GF-D8 (cell line): ENCODE measurements around the gene SLC25A47.

ENCODE experiments used
- DNase-seq: peaks from one replicate; lab custom pipeline; 2025; lab: John Stamatoyannopoulos, UW

The SLC25A47 gene

DNA sequence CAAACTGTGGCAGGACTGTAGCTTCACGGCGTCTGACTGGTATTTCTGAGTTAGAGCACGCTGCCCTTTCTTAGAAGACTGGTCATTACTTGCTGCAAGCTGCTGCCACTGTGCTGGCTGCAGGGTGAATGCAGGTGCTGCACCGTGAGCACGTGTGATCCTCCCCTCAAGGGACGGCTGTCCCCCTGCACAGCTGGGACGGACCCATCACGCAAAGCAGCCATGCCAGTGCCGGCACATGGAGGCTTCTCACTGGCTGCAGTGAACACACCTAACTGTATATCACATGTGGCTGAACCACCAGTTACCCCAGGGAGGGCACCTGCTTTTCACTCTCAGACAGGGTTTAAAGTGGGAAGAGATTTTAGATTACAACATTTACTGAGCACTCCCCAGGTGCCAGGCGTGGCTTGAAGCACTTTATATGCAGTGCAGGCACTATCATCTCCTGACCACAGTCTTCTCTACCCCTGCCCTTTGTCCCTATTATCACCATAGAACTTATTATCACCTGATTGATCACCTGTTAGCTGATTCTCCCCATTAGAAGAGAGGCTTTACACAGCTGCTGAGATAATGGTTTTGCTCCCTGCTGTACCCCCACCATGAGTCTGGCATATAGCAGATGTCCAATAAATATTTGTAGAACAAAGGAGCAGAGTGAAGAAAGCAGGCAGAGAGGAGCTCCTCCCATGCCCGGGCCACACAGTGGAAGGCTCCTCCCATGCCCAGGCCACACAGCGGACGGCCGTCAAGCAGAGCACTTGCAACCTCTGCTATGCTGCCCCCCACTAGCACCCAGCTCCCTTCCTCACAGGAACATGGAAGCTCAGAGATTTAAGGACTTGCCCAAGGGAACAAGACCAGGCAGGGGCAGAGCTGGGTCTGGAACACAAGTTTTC is 25.9 kb downstream of the SLC25A47 start:
- DNase-seq, result no peak

DNA sequence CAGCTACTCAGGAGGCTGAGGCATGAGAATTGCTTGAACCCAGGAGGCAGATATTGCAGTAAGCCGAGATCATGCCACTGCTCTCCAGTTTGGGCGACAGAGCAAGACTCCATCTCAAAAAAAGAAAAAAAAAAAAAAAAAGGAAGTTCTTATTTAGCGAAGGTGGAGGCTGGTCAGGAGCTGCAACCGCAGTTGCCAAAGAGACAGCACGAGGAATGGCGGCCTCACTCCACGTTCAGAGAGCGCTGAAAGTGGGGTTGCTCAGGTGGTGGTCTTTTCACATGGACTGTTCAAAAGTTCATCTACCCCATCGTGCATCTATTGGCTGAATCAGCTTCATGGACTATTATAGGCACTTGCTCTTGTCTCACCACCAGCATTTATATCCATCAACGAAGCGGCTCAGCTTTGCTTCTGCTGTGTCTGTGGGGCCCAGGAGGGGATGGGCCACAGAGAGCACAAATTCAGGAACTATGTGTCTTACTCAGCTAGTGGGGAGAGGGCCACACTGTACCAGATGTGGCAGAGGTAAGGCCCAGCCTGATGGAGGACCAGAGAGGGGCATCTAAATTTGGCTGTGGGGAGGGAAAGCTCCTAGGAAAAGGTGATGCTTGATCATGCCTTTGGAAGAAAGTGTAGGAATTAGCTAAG is 27.3 kb downstream of the SLC25A47 start:
- DNase-seq, result no peak

DNA sequence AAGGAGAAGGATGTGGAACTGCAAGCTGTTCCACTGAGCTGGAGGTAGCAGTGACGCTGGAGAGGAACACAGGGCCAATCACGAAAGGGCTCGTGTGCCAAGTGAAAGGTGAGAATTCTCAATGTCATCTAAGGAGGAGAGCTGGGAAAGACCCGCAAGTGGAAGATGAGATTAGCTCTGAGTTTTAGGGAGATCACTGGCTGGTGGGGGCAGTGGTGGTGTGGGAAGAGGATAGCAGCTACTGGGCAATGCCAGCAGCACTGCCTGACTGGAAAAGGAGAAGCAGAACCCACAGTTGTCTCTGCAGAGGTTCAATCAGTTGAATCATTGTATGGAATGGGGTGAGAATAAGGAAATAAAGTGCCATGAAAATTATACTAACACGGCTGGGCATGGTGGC is 27.8 kb downstream of the SLC25A47 start:
- DNase-seq, result no peak

DNA sequence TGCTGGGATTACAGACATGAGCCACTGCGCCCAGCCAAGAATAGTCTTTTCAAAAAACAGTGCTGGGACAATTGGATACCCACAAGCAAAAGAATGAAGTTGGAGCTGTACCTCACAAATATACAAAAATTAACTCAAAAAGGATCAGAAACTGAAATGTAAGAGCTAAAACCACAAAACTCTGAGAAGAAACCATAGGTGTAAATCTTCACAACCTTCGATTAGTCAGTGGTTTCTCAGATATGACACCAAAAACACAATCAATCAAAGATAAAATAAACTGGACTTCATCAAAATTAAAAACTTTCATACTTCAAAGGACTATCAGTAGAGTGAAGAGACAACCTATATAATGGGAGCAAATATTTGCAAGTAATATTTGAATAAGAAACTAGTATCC is 35.3 kb downstream of the SLC25A47 start:
- no peak for DNase-seq

DNA sequence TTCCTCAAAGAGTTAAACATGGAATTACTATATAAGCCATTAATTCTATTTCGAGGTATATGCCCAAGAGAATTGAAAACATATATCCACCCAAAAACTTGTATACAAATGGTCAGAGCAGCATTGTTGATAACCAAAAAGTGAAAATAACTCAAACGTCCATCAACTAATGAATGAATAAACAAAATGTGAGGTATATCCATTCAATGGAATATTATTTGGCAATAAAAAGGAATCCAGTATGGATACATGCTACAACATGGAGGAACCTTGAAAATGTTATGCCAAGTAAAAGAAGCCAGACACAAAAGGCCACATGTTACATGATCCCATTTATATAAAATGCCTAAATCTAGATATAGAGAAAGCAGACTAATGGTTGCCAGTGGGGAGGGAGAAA is 36.0 kb downstream of the SLC25A47 start:
- no peak for DNase-seq

DNA sequence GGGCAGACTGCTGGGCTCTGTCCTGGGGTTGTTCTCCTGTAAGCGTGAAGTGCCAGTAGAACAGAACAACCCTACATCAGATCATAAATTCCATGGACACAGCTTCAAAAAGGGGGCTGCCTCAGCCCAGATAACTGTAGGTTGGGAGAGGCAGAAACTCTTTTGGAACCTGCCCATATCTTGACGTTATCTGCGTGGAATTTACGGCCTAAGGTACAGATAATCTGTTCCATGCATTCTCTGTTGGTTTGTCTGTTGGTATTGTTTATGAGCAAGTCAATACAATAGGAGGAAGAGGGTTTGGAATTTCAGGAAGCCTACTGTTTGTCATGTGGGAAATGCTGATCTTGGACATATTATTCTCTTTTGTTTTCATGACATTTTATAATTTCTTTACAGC is 36.7 kb downstream of the SLC25A47 start:
- no peak for DNase-seq

DNA sequence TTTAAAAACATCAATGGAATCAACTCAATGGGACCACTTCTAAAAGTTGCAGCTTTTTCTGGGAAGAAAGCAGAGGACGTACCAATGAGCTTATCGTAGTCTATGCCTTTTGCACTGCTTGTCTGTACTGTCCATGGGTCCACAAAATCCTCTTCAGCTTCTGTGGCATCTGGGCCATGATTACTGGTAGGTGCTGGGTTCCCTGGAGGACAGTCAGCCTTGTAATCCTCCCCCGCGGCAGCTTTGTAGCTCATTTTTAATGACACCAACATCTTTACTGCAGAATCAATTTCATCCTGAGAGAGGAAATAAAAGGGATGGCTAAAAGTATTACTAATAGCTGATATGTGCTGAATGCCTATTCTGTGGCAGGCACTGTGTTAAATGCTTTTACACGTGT is 38.5 kb downstream of the SLC25A47 start:
- no peak for DNase-seq

DNA sequence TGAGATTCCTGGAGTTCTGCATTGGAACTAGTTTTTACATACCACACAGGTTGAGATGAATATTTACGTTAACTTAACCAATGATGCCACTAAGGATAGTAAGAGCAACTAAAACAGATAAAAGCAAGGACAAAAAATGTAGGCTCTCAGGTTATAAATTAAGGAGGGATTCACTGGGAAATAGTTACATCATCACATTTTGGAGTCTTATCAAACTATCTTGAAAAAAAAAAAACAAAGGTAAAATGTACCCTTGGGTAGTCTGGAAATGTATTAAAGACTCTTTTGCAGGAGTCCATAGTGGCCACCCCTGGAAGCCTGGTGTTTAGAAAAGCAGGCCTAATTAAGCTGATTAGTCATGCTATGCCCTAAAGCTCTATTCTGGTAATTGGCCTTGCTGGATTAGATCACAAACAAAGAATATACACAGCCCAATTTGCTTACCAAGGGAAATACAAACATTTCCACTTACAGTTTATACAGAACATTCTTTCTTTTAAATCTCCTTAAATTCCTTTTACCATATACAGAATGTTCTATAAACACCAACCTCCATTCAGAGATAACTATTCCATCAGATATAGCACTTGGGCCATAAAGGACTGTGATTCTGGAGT is 39.3 kb downstream of the SLC25A47 start:
- DNase-seq, result no peak

DNA sequence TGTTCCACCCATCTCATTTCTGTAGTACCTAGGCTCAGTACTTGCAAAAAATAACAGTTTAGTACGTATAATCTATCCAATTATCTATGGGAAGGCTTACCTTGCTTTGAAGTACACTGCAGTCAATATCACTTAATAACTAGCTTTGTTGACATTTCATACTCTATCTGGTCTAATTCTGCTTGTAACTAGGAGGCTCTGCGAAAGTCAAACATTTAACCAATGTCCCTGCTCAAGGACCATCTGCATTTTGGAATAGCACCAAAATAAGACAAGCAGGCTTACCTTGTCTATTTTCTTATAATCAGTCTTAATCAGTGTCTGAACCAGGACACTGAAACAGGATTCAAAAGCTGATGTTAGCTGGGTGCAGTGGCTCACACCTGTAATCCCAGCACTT is 39.9 kb downstream of the SLC25A47 start:
- DNase-seq, result no peak

DNA sequence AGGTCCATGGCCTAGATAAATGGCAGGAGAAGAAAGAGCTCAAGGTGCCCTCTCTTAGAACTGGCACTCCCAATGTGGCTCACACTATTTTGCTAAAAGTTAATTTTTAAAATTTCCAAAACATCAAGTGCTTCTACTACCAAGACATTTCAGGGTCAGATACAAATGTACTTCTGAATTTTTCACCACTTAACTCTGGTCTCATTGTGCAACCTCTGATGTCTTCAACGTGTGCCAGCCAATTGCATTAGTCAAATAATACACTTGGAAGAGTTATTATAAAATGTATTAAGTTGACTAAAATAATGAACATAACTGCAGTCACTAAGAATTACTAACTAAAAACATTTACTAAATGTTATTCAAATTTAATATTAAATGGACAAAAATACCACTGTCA is 41.3 kb downstream of the SLC25A47 start:
- no peak for DNase-seq

DNA sequence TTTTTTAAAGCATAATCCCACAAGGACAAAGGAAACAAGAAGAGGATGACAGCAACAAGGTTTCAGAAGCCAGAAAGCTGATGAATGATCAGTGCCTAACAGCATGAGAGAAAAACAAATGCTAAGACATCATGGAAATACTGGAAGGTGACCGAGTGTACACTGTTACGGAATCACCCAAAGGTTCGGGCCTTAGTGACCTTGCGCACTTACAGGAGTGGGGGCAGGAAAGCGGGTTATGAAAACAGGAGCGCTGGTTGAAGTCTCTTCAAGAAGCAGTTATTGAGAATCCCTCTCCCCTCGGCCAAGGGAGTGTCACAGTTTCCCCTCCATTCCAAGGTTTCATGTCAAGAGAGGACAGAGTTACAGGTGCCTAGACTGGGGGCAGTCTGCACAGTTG is 42.6 kb downstream of the SLC25A47 start:
- DNase-seq, result no peak

DNA sequence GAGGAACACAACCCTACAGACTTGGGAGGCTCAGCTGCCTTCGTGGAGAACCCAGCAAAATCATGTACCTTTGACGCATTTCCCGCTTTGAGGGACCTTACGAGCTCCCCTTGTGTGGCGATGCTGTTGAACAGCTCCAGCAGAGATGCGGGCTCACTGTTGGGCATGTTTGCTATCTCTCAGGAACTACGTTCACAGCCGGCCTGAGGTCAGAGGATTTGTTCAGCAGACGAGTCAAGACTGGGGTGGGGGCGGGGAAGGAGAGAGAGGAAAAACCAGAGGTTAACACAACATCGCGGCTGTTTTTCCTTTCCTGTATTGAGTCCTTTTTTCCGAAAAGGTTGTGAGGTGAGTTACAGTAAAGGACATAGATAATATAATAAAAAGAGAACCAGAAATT is 45.9 kb downstream of the SLC25A47 start:
- no peak for DNase-seq

DNA sequence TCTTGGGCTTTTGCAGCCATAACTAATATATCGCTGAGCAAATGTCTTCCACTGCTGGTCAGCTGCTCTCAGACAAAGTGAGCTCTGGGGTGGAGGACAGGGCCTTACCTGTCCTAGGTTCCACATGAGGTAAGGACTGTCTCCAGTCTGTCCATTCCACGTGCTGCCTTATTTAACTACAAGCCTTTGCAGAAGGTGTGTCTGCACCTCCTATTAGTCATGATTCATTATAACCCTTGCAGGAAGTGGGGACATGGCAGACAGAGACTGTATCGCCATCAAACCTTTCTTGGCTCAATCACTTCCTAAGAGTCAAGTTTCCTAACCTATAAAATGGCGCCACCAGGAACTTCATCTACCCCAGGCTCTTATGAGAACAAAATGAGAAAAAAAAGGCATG is 46.9 kb downstream of the SLC25A47 start:
- no peak for DNase-seq

DNA sequence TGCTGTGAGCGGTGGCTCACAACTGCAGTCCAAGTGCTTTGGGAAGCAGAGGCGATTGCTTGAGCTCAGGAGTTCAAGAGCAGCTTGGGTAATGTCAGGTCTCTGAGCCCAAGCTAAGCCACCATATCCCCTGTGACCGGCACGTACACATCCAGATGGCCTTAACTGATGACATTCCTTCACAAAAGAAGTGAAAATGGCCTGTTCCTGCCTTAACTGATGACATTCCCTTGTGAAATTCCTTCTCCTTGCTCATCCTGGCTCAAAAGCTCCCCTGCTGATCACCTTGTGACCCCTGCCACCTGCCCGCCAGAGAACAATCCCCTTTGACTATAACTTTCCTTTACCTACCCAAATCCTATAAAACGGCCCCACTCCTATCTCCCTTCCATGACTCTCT is 48.6 kb downstream of the SLC25A47 start:
- no peak for DNase-seq

DNA sequence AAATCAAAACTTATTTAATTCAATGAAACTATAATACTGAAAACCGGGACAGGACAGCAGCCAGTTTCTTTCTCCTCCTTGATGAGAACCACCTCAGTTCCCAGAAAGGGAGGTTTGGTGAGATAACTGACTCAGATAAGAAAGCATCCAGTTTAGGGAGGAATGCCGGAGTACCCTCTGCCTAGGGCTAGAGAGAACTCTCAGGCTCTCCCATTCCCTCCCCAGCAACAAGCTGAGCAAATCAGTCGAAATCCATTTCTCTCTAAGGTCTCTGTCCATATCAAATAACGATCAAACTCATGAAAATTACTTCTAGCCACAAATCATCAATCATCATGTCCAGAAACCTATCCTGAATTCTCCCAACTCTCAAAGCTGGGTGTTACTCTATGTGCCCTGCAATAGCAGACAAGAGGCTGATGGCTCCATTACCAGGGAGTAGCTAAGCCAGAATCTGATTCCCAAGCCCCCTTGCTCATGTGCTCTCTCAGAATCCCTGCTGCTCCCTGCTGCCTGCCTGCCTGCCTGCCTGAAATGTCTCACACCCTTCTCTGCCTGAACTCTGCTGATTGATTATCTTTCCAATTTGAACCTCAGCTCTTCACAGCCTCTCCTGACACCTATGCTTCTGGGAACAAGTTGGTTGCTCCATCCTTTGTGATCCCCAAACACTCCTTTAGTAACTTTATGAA is 49.4 kb downstream of the SLC25A47 start:
- no peak for DNase-seq

DNA sequence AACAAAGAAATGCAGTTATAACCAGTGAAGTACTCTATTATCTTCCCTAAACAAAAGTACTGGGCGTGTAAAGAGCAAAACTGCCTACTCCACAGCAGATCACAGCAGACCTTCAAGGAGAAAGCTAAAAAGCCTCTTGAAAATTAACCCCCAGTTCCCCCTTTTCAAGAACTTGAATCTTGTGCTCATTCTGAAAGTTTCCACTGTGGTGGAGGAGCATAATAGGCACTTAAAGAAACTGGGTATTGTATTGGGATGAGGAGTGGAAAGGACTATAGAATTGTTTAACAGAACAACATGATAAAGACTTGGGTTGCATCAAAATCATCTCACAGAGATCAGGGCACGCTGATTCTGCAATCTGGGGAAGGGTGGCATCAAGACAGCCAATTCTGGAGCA is 51.1 kb downstream of the SLC25A47 start:
- no peak for DNase-seq

DNA sequence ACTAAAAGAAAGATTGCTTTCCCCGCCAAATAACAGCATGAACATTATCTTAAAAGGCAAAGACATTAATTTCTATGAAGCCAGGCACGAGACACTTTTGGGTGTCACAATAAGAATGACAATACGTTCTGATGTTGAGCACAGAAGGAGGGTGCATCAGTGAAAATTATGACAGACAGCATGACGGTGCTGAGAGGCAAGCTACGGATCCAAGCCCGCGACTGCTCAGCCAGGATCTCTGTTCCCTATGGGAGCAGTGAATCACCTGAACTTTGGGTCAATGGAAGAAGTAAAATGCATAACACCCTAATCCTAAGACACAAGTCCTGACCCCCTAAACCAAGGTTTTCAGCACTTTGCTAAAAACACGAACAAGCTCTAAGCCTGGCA is 51.7 kb downstream of the SLC25A47 start:
- no peak for DNase-seq

DNA sequence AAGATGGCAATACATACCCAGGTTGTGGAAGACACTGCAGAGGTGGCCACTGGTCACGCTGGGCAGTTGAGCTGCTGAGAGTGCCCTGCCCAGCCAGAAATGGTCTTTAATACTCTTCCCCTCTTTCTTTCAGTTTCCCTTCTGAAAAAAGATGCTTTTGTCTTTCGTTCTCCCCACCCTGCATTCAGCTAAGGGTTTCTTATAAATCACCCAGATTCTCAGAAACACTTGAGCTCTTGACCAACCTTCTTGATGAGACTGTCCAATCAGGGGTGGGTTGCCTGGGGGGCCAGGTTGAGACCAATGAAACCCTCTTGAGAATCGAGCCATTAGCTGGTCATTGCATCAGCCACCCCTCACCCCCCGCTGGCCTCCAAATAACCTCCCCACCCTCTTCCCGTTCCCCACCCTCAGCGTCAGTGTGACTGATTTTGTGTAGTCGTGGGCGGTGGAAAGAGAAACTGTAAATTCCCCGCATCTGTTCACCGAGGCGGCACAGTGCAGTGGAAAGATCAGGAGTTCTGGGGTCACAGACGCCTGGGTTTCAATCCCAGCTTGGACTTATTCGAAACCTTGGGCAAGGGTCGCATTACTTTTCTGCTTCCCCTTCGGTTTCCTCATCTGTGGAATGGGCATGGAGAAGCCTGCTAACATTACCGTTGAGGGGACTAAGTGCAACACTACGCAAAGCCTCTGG is 52.3 kb downstream of the SLC25A47 start:
- peak; percentile 83 for DNase-seq

DNA sequence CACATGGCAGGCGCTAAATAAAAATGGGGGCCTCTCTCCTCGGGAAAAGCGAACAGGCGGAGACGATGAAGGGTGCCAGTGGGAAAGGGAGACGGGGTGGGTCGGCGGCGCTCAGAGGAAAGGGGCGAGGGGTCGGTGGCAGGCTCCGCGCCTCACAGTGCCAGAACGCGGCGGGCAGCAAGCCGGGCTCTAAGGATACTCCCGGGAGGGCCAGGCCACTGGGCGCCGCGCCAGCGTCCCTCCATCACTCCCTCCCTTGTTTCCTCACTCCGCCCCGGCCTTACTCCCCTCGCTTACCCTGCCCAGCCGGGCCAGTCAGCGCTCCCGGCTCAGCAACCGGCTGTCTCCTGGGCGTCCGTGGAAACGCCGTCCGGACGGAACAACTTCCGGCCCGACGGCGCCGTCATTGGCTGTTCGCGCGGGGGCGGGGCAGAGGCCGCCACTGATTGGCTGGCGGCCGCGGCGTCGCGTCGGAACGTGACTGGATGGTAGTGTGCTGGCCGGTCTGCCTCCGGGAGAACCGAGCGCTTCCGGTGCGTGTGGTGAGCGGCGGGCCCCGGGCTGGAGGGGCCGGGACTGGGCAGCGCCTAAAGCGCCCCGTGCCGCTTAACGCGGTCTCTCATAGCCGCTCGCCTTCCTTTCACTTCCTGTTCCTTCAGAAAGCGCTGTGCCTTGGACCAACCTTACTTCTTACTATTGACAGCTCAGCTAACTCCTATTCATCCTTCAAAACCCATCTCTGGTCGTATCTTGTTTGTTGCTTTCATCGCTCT is 53.0 kb downstream of the SLC25A47 start, which contains the start of gene WDR25:
TSS of gene WDR25 (plus strand) at position 523 of the 773 bp plus-strand sequence.
- DNase-seq, result peak; percentile 62

DNA sequence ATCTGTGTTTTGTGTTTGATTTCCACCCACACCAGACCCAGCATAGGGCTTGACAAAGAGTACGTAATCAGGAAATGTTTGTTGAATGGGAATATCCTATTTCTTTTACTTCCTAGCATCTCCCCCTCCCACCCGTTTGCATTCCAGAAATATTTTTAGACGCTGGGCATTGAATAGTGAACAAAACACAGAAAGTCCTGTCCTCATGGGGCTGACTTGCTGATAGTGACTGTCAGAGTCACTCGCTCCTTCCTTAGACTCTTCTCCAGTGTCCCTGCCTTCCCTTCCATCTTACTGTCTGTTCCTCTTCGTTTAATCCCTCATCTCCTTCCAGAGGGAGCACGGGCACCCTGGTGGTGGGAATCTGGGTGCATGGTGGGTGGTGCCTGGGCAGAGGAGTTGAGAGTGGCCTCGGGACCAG is 53.6 kb downstream of the SLC25A47 start:
- DNase-seq, result no peak
